ENCODE data around the gene OR2F1. TPM values are rescaled to one million over a fixed set of nuclear protein-coding genes. Genes with fewer than 3 reads are reported as not detected.

Gene OR2F1
- total and polyA plus RNA-seq, 12 donors: 0.06 TPM; not detected in 11

- 90 to 97% (median 94%) methylated on average over 4 of the region's 4 CpGs for WGBS, 4 donors
- H3K9me3 ChIP-seq (replicated peaks in 1 of 3): no peaks in the 10 kb centered on the region
- H3K27me3 ChIP-seq: no peaks in the 10 kb centered on the region
- H3K4me1 ChIP-seq (replicated peaks in 1 of 2): no peaks in the 10 kb centered on the region
- no peaks in the 10 kb centered on the region for H3K36me3 ChIP-seq (replicated peaks in 1 of 2)
- H3K27ac ChIP-seq: no peak overlapping the region
- intact Hi-C loops (cut with DNase I): no loop called here
- DNase-seq: no peak
- TF ChIP-seq, protein P1, sequence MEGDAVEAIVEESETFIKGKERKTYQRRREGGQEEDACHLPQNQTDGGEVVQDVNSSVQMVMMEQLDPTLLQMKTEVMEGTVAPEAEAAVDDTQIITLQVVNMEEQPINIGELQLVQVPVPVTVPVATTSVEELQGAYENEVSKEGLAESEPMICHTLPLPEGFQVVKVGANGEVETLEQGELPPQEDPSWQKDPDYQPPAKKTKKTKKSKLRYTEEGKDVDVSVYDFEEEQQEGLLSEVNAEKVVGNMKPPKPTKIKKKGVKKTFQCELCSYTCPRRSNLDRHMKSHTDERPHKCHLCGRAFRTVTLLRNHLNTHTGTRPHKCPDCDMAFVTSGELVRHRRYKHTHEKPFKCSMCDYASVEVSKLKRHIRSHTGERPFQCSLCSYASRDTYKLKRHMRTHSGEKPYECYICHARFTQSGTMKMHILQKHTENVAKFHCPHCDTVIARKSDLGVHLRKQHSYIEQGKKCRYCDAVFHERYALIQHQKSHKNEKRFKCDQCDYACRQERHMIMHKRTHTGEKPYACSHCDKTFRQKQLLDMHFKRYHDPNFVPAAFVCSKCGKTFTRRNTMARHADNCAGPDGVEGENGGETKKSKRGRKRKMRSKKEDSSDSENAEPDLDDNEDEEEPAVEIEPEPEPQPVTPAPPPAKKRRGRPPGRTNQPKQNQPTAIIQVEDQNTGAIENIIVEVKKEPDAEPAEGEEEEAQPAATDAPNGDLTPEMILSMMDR (IDR thresholded peaks at IDR 0.05): no peak
- TF ChIP-seq POLR2A (IDR thresholded peaks at IDR 0.05): no peak
- H3K4me3 ChIP-seq: no peak overlapping the region
These were observed 9.2 kb upstream of the OR2F1 start for GRCh38 chr7:143945423-143945822.

- intact Hi-C loops (cut with DNase I): no loop called here
- Histone ChIP-seq H3K36me3 (replicated peaks in 1 of 2) (no peaks in the 10 kb centered on the region), H3K4me1 (replicated peaks in 1 of 2) (no peaks in the 10 kb centered on the region), H3K27ac (no peak overlapping the region), H3K4me3 (no peak overlapping the region), H3K9me3 (replicated peaks in 1 of 3) (no peaks in the 10 kb centered on the region), H3K27me3 (no peaks in the 10 kb centered on the region)
- no peak for DNase-seq
- 81 to 86% (median 83%) methylated on average over 2 of the region's 2 CpGs for WGBS, 4 donors
- TF ChIP-seq, protein P1 (IDR thresholded peaks at IDR 0.05): no peak
- TF ChIP-seq POLR2A (IDR thresholded peaks at IDR 0.05): no peak
These were observed 7.5 kb upstream of the OR2F1 start for GRCh38 chr7:143947111-143947510.

GRCh38 chr7:143948733-143949132 is 5.9 kb upstream of the OR2F1 start:
- TF ChIP-seq, protein P1 (IDR thresholded peaks at IDR 0.05): no peak
- no peak for TF ChIP-seq POLR2A (IDR thresholded peaks at IDR 0.05)
- H3K4me3 ChIP-seq: no peak overlapping the region
- no peaks in the 10 kb centered on the region for H3K4me1 ChIP-seq (replicated peaks in 1 of 2)
- 46 to 79% (median 67%) methylated on average over 2 of the region's 2 CpGs for WGBS, 4 donors
- H3K27me3 ChIP-seq: no peaks in the 10 kb centered on the region
- no peak overlapping the region for H3K27ac ChIP-seq
- intact Hi-C loops (cut with DNase I): no loop called here
- H3K9me3 ChIP-seq (replicated peaks in 1 of 3): no peaks in the 10 kb centered on the region
- DNase-seq: no peak
- no peaks in the 10 kb centered on the region for H3K36me3 ChIP-seq (replicated peaks in 1 of 2)

DNA sequence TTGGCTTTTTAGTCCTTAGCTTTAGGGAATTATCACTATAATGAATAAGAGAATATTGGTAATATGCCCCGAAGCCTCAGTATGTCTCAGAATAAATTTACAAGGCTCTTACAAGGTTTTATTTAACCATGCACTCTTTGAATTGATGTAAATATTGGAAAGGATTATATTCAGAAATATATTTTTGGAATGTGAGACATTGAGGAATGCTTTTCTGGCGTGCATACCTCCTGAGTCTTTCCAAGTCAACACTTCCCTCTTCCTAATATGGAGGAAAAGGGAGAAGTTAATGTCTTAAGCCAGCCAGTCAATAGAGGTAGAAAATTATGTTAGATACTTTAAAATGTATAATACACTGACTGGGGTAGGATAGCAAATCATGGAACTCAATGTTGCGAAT is 1.2 kb upstream of the OR2F1 start:
- H3K4me3 ChIP-seq: no peak overlapping the region
- intact Hi-C loops (cut with DNase I): no loop called here
- no peaks in the 10 kb centered on the region for H3K36me3 ChIP-seq (replicated peaks in 1 of 2)
- H3K27me3 ChIP-seq: no peaks in the 10 kb centered on the region
- no peaks in the 10 kb centered on the region for H3K4me1 ChIP-seq (replicated peaks in 1 of 2)
- no peak for TF ChIP-seq POLR2A (IDR thresholded peaks at IDR 0.05)
- TF ChIP-seq, protein P1 (IDR thresholded peaks at IDR 0.05): no peak
- no peak for DNase-seq
- H3K9me3 ChIP-seq (replicated peaks in 1 of 3): no peaks in the 10 kb centered on the region
- 81 to 93% (median 86%) methylated on average over 3 of the region's 3 CpGs for WGBS, 4 donors
- H3K27ac ChIP-seq: no peak overlapping the region
